Germinal center (tissue), 1 donor: ENCODE measurements around the gene CD83.
"Not testable (repeated sequence)": the region's sequence is repeated elsewhere in the genome, so short reads cannot be mapped to it uniquely, and the experiment has no call there.

ENCODE experiments used
- DNase-seq: peaks from one replicate; pipeline ENCODE4 v3.0.0; 2012; ENCODE audit warnings: mixed read lengths, low spot score

CD83 gene, protein sequence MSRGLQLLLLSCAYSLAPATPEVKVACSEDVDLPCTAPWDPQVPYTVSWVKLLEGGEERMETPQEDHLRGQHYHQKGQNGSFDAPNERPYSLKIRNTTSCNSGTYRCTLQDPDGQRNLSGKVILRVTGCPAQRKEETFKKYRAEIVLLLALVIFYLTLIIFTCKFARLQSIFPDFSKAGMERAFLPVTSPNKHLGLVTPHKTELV

DNA sequence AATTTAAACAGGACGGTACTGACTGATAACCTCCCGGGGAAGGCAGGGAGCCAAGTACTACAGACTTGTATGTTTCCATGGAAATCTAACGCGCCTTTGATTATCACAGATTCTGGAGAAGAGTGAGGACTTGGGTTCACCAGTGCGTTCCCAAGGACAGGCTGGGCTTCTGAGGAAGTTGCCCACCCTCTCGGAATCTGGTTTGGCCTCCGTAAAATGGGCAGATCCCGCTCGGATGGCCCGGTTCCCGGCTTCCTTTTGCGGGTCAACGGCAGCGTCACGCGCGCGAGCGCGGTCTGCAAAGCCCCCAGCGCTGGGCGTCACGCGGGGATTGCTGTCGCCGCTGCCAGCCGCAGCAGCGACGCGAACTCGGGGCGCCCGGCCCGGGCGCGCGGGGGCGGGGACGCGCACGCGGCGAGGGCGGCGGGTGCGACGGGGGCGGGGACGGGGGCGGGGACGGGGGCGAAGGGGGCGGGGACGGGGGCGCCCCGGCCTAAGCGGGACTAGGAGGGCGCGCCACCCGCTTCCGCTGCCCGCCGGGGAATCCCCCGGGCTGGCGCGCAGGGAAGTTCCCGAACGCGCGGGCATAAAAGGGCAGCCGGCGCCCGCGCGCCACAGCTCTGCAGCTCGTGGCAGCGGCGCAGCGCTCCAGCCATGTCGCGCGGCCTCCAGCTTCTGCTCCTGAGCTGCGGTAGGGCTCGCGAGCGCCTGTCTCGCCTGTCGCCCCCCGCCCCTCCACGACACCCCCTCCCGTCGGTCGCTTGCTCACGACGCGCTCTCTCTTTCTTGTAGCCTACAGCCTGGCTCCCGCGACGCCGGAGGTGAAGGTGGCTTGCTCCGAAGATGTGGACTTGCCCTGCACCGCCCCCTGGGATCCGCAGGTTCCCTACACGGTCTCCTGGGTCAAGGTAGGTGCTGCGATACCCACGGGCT, at the start of gene CD83:
CD83 (plus strand) TSS at position 615 of the 933 bp plus-strand sequence; CDS start at position 655, 40 bp downstream.
- DNase-seq: peak; percentile 98

DNA sequence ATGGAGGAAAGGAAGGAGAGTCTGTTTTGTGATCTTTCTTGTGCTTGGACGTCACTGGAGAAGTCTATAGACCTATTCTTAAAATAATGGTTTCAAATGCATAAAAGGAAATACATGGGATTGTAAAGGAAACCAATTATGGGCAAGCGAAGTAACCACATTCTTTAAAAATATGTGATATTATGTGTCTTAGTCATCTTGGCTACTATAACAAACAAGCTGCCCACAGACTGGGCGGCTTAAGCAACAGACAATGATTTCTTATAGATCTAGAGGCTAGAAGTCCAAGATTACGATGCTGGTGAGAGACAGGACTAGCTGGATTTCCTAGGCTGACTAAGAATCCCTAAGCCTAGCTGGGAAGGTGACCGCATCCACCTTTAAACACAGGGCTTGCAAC, 49.4 kb upstream of the CD83 start:
- DNase-seq: no peak

DNA sequence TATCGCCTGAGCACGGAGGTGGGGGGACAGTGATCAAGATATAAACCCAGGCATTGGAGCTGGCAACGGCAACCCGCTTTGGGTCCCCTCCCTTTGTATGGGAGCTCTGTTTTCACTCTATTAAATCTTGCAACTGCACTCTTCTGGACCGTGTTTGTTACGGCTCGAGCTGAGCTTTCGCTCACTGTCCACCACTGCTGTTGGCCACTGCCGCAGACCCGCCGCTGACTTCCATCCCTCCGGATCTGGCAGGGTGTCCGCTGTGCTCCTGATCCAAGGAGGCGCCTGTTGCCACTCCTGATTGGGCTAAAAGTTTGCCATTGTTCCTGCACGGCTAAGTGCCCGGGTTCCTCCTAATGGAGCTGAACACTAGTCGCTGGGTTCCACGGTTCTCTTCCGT, 48.9 kb upstream of the CD83 start:
- no peak for DNase-seq

DNA sequence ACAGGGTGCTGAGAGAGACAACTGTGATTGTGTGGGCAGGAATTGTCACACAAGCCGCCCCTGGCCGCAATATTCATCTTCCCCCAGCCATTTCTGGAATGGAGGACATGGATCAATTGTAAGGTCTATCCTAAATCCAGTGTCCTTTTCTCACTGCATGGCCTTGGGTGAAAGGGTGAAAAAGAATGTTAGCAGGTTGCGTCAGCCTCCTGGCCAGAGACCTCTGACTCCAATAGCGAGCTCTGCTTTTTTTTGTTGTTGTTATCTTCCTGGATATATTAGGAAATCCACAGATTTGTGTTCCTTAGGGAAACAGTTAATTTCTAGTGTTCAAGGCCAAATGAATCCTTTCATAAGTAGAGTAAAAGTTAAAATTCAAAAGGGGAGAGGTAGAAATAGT, 47.1 kb upstream of the CD83 start:
- DNase-seq: no peak

DNA sequence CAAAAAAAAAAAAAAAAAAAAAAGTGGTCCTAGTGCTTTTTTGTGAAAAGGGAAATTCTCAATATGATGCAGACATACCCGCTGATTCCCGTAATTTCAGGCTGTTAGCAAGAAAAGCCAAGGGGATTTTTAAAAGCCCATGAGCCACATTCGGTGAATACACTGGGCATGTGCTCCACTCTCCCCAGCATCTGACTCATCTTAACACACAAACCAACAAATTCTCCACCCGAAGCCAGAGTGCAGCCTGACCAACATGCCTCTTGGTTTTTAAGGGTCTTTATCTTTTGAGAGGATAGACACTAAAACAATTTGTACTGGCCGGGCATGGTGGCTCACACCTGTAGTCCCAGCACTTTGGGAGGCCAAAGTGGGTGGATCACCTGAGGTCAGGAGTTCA, 45.5 kb upstream of the CD83 start:
- no peak for DNase-seq

DNA sequence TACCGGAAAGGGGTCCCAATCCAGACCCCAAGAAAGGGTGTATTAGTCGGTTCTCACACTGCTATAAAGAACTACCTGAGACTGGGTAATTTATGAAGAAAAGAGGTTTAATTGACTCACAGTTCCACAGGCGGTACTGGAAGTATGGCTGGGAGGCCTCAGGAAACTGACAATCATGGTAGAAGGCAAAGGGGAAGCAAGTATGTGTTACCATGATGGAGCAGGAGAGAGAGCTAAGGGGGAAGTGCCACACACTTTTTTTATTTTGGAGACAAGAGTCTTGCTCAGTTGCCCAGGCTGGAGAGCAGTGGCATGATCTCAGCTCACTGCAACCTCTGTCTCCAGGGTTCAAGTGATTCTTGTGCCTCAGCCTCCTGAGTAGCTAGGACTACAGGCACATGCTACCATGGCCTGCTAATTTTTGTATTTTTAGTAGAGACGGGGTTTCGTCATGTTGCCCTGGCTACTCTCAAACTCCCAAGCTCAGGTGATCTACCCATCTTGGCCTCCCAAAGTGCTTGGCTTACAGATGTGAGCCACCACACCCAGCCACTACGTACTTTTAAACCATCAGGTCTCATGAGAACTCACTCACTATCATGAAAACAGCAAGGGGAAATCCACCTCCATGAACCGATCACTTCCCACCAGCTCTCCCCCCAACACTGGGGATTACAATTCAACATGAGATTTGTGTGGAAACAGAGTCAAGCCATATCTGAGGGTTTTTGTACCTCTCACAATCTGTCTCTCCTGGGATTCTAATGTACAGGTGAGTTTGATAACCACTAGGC, 43.8 kb upstream of the CD83 start:
- DNase-seq: not testable (repeated sequence)

DNA sequence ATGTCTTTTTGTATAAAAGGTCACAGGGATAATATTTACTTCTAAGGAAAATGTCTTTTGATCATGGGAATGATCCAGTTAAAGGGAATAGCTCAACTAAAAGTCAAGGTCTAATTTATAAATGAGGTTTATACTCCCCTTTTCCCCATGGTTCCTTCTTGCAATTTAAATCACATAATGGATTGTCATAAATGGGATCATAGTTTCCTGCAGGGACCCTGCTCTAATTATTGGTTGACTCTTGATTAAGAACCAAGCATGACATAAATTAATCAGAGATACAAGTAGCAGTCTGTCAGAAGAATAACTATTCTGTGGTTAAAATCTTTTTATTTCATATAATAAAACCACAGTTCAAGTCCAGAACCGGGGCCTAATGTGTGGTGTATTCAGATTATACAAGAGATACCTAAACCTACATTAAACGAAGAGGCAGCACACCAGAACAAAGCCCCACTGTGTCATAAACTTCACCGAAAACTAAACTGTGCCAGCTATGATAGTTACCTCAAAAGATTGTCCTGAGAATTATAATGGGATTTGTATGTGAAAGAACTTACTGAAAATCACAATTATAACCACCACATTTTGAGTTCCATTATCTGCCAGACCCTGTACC, 43.0 kb upstream of the CD83 start:
- DNase-seq: no peak

DNA sequence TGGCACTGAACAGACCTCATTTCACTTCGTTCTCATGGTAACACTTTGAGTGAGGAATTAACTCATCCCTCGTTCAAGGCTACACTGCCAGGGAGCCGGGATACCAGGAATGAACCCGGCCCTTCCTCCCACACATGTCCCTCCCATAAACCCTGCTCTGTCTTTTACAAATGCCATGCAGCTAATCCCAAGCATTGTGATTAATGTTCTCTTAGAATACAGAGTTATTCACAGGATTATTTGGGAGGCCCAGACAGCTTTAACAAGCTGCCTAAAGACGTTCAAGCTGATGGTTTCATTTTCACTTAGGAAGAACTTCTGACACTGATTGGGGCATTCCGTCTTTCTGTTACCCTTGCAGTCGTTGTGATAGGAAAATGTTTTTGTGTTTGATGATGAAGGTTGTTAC, 42.5 kb upstream of the CD83 start:
- DNase-seq: no peak

DNA sequence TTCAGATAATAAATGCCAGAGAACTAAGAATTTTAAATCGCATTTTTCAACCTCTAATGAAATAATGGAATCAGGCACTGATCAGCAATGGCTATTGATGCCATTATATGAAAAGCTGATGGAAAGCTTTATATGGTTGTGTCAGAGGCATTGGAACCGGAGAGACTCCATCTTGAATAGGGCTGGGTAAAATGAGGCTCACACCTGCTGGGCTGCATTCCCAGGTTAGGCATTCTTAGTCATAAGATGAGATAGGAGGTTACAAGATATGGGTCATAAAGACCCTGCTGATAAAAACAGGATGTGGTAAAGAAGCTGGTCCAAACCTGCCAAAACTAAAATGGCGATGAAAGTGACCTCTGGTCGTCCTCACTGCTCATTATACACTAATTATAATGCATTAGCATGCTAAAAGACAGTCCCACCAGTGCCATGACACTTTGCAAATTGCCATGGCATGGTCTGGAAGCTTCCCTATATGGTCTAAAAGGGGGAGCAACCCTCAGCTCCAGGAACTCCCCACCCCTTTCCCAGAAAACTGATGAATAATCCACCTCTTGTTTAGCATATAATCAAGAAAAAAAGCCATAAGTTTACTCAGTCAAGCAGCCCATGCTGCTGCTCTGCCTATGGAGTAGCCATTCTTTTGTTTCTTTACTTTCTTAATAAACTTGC, 40.2 kb upstream of the CD83 start:
- no peak for DNase-seq

DNA sequence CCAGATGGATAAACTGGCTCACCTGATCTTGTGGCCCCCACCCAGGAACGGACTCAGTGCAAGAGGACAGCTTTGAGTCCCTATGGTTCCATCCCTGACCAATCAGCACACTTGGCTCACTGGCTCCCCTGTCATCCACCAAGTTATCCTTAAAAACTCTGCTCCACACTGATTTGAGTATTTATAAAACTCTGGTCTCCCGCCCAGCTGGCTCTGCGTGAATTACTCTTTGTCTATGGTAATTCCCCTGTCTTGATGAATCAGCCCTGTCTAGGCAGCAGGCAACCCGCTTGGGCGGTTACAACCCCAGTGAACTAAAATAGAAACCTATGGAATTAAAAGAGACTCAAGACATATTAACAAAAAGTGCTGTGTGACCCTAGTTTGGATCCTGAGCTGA, 38.1 kb upstream of the CD83 start:
- no peak for DNase-seq

DNA sequence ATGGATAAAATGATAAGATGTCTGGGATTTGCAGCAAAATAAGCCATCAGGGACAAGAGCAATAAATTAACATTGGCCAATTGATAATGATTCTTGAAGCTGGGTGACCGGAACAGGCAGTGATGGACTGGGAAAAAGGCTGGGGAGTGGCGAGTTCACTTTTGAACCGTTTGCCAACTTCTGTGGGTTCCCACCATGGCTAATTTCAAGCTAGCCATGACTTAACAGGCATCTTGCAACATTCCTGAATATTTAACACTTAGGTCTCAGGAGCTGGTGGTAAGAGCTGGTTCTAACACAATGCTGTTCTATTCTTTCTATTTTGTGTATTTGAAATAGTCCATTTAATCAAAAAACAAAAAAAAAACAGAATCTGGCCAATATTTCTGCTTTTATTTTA, 37.6 kb upstream of the CD83 start:
- DNase-seq: no peak

DNA sequence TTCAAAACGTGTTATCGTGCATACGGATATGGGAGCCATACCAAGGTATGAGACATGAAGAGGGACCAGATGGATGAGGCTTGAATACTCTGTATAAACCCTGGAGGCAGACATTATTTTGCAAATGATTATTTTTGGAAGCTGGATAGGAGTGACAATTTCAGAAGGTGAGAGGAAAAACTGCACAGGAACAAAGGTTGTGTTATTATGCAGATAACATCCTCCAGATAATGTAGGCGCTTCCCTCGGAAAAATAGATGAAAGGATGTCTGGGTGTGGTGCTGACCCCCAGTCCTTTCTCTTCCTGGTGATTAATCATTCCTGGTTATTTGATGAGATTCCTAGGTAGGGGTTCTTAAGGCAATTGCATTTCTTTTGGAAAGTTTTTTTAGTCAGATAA, 36.4 kb upstream of the CD83 start:
- DNase-seq: no peak

DNA sequence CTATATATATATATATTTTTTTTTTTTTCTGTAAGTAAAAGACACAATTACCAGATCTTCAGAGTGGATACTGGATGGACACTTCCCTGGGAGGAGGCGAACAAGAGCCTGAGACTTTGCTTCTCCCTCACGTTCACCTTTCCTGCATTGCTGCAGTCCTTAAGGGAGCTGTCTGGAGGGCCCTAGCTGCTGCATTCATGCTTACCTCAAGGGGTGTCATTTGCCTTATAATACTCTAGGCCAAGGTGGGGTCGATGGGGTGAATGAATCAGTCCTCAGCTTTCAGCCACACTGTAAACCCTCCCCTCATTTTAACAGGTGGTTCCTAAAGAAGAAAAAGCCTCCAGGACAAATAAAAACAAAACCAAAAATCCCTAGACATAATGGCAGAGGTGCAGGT, 34.8 kb upstream of the CD83 start:
- DNase-seq: no peak

DNA sequence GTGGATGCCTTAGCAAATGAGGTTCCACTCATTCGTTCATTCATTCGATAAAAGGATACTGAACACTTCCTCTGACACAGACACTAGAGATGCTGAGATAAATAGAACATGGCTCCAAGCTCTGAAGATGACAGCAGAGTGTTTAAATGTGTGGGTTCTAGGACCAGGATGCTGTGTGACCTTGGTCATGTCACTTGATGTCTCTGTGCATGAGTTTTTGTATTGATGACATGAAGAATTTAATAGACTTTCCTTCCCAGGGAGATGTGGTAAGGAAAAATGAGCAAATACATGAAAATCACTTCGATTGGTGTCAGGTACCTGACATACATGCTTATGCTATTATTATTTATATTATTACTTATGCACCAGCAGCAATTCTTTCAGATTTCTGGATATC, 34.3 kb upstream of the CD83 start:
- no peak for DNase-seq

DNA sequence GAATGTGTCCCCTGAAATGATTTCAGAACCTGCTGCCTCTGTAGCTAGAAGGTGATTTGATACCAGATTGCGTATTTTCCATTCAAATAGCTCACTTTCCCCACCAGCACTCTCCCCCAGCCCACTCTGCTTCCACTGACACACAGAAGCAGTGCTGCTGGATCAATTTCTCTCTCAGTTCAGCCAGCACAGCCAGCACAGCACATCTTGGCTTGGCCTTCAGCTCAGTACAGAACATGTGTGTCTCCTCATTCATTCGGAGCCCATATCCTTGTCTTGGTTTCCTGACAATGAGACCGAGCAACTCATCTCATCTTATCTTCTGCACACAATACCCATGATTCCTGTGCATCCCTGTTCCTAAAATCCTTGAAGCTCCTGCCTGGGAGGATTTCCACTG, 33.8 kb upstream of the CD83 start:
- DNase-seq: no peak

DNA sequence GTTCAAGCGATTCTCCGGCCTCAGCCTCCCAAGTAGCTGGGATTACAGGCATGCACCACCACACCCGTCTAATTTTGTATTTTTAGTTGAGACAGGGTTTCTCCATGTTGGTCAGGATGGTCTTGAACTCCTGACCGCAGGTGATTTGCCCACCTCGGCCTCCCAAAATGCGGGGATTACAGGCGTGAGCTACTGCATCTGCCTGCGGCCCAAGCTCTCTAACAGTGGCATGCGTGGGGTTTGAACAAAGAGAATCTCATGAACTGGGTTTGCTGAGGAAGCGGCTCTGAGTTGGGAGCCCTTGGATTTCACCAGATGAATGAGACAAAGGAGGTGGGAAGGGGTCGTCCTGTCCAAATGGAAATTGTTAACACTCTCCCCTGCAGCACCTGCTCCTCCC, 33.2 kb upstream of the CD83 start:
- DNase-seq: no peak

DNA sequence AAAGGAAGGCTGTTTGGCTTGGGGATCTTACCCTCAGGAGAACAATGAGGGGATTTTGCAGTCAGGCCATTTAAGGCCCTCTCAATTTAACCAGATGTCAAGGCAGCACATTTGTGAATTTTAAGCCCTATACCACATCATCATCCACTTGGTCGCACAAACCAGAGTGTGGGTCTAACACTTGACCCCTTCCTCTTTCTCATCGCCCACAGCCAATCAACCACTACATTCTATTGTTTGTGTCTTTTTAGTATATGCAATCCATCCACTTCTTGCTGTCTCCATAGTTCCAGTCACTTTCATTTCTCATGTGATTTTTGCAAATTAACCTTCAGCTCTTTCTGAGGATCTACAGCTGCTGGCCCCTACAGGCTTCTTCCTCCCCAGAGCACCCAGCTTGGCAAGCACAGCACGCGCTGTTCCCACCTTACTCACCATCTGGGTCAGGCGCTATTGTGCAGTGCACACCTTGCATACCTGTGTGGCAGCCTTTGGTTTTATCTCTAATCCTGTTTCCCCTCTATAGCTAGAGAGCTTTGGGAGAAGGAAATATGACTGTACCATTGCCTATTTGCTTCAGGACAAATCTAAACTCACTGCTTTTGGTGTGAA, 32.3 kb upstream of the CD83 start:
- DNase-seq: no peak

DNA sequence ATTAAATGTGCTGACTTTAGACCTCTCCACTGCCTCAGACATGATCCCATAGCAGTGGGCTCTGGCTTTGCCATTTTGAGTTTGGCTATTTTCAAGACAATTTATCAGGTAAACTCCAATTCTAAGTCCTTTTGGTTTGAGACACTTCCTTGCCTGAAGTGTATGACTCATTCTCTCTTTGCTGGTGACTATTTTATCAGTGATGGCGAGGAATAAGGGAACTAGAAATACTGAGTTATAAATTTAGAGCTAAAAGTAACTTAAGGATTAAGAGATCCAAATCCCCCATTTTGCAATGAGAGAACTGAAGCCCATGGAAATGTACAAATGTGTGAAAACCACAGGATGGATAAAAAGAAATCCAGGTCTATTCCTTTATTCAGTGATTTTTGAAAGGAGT, 30.9 kb upstream of the CD83 start:
- no peak for DNase-seq

DNA sequence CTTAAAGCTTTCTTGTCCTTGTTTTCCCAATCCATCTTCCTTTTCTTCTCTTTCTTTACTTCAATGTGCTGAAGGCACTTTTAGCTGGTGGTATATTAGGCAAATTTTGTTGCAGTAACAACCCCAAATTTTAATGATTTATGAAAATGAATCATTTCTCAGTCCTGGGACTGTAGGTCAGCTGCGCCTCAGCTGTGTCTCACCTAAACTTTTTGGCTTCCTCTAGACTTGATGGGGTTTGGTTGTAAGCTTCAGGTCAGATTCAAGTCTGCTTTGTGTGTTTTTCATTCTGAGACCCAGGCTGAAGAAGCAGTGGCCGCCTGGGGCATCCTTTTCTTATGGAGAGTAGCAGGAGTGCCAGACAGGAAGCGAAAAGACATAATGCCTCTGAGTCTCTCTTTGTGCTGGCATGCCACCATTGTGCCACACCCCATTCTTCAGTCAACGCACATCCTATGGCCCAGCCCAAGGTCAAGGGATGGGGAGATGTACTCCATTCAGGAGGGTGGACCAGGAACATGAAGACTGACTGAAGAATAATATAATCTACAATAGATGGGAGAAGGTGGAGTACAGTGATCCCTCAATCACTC, 28.9 kb upstream of the CD83 start:
- DNase-seq: no peak

DNA sequence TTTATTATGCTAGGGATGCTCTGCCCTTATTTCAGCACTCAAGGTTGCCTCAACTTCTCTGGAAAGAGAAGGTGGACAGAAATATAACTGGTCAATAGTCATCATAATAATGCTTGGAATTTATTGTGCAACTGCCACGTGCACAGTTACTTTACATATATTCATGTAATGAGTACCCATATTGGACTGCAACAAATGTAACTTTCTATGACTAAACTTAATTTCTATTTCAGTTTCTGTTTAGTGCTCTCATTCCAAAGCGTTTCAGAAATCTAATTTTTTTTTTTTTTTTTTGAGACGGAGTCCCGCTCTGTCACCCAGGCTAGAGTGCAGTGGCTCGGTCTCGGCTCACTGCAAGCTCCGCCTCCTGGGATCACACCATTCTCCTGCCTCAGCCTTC, 28.3 kb upstream of the CD83 start:
- DNase-seq: no peak
